H1 (cell line): ENCODE results near the gene SEC11A. TPM values are rescaled to one million over a fixed set of nuclear protein-coding genes. Genes with fewer than 3 reads are reported as not detected.

Experiments used
- ATF2 ChIP-seq: IDR thresholded peaks from 2 replicates; pipeline ENCODE4 v1.6.1; 2012; ENCODE audit warnings: low read length, inconsistent platforms
- BACH1 ChIP-seq: IDR thresholded peaks from 2 replicates; pipeline ENCODE4 v1.6.1; 2012; ENCODE audit warnings: low read length, improper control_type of control experiment
- BCL11A ChIP-seq, 2 experiments: IDR thresholded peaks; one replicate each; pipeline ENCODE4 v1.6.1; 2011; ENCODE audit warnings: low read depth in 2 of 2, low read length in 2 of 2, mild to moderate bottlenecking in 2 of 2
- FOSL1 ChIP-seq: IDR thresholded peaks from 2 replicates; pipeline ENCODE4 v1.6.1; 2011; ENCODE audit warnings: mild to moderate bottlenecking, low read depth, low read length, moderate library complexity; ENCODE audit not compliant: insufficient read depth
- GABPA ChIP-seq: IDR thresholded peaks from 2 replicates; pipeline ENCODE4 v1.6.1; 2011; ENCODE audit warnings: mild to moderate bottlenecking, low read length, moderate library complexity, borderline replicate concordance; ENCODE audit not compliant: insufficient read depth
- HDAC2 ChIP-seq, 2 experiments: fragments of 300-600 bp in 1 of 2; sonication (generic) in 1 of 2; IDR thresholded peaks; 2 replicates each; pipeline ENCODE4 v1.6.1; 2011 to 2012; ENCODE audit warnings: low read depth in 2 of 2, low read length in 2 of 2, mild to moderate bottlenecking in 2 of 2, moderate library complexity in 2 of 2, borderline replicate concordance in 1 of 2, inconsistent platforms in 1 of 2
- JUND ChIP-seq: IDR thresholded peaks from 2 replicates; pipeline ENCODE4 v1.6.1; 2011; ENCODE audit warnings: mild to moderate bottlenecking, improper control_type of control experiment, low read length
- KDM1A ChIP-seq: fragments of 200-600, 300-600 bp; sonication (generic); IDR thresholded peaks from 2 replicates; pipeline ENCODE4 v1.7.1; 2016; ENCODE audit warnings: mild to moderate bottlenecking, low read length, borderline replicate concordance
- KDM5A ChIP-seq: fragments of 200-600 bp; IDR thresholded peaks from 2 replicates; pipeline ENCODE4 v1.7.1; 2012; ENCODE audit warnings: mild to moderate bottlenecking, low read length, inconsistent platforms, mixed read lengths
- MAX ChIP-seq: IDR thresholded peaks from 2 replicates; pipeline ENCODE4 v1.6.1; 2012; ENCODE audit warnings: inconsistent platforms
- NRF1 ChIP-seq: IDR thresholded peaks from 2 replicates; pipeline ENCODE4 v1.6.1; 2011; ENCODE audit warnings: mild to moderate bottlenecking, low read depth, low read length, improper control_type of control experiment
- PHF8 ChIP-seq: fragments of 200-600 bp; sonication (generic); conservative IDR thresholded peaks from 2 replicates; pipeline ENCODE4 v1.7.1; 2012; ENCODE audit warnings: low read depth, mild to moderate bottlenecking, inconsistent platforms, low read length, moderate library complexity
- POLR2A ChIP-seq, 2 experiments: IDR thresholded peaks; 1 replicate in 1 of 2; 2 replicates in 1 of 2; pipeline ENCODE4 v1.6.1; 2011; ENCODE audit warnings: low read depth in 2 of 2, low read length in 2 of 2, mild to moderate bottlenecking in 2 of 2; ENCODE audit errors: control extremely low read depth in 1 of 2
- RBBP5 ChIP-seq: IDR thresholded peaks from 2 replicates; pipeline ENCODE4 v1.7.1; 2012; ENCODE audit warnings: low read depth, mild to moderate bottlenecking, inconsistent platforms, low read length, moderate library complexity, borderline replicate concordance
- RFX5 ChIP-seq: IDR thresholded peaks from 2 replicates; pipeline ENCODE4 v1.6.1; 2011; ENCODE audit warnings: low read depth, low read length, improper control_type of control experiment, borderline replicate concordance
- RNF2 ChIP-seq: fragments of 200-900, 300-1000 bp; sonication (generic); IDR thresholded peaks from 2 replicates; pipeline ENCODE4 v1.7.1; 2016; ENCODE audit warnings: borderline replicate concordance, low read depth, mild to moderate bottlenecking, antibody characterized with exemption, low read length; ENCODE audit not compliant: poor library complexity, severe bottlenecking; ENCODE audit errors: missing control alignments
- SIX5 ChIP-seq: IDR thresholded peaks from 2 replicates; pipeline ENCODE4 v1.6.1; 2011; ENCODE audit warnings: mild to moderate bottlenecking, low read depth, low read length
- SP1 ChIP-seq: IDR thresholded peaks from 2 replicates; pipeline ENCODE4 v1.6.1; 2011; ENCODE audit warnings: low read depth, low read length
- SRF ChIP-seq: IDR thresholded peaks from 2 replicates; pipeline ENCODE4 v1.6.1; 2011; ENCODE audit warnings: mild to moderate bottlenecking, low read depth, low read length, moderate library complexity
- TBP ChIP-seq: IDR thresholded peaks from 2 replicates; pipeline ENCODE4 v1.6.1; 2011; ENCODE audit warnings: low read depth, low read length, improper control_type of control experiment
- TCF12 ChIP-seq: IDR thresholded peaks from 2 replicates; pipeline ENCODE4 v1.6.1; 2011; ENCODE audit warnings: low read depth, mild to moderate bottlenecking, low read length
- TEAD4 ChIP-seq: IDR thresholded peaks from 2 replicates; pipeline ENCODE4 v1.6.1; 2012; ENCODE audit warnings: low read depth, low read length, inconsistent platforms, mixed read lengths
- YY1 ChIP-seq: IDR thresholded peaks from 2 replicates; pipeline ENCODE4 v1.6.1; 2011; ENCODE audit warnings: low read depth, mild to moderate bottlenecking, low read length
- polyA plus RNA-seq, 7 experiments: library from polyadenylated mRNA; depleted of rRNA in 3 of 7; stranded (reverse) in 5 of 7; unstranded in 2 of 7; fragments of >200 nt in 5 of 7; fragments of 200-250 nt in 2 of 7; gene quantifications; 1 replicate in 5 of 7; 2 replicates in 1 of 7; 4 replicates in 1 of 7; pipeline versions ENCODE4 v1.2.1 to v1.2.3, GENCODE V29; 2011 to 2013; ENCODE audit warnings: missing spikeins in 2 of 7, mixed read lengths in 2 of 7
- total RNA-seq: library from RNA; stranded (reverse); fragmentation: NEBNext Ultra II Directional; extraction: Animal tissue kit (Norgen Biotek cat#: 25700); gene quantifications from 2 replicates; pipeline ENCODE4 v1.2.1, GENCODE V29; 2021

SEC11A gene
- total and polyA plus RNA-seq, 2 of the 8 experiments (the other 6 are each of a cell fraction or from before 2014, with no cell fraction given) = 268 to 316 TPM

- TF ChIP-seq HDAC2 (IDR thresholded peaks at IDR 0.05; ENCODE audit: borderline replicate concordance in 1 of 2, low read depth in 2 of 2, low read length in 2 of 2) (no peak; a peak in 1 of 4 replicates), BACH1 (no peak), NRF1 (no peak), TEAD4 (no peak), JUND (no peak), TBP (peak; percentile 86), PHF8 (no peak; the same call in 1 of the 2 replicates), ATF2 (no peak), KDM1A (no peak), SP1 (no peak), RFX5 (no peak), MAX (peak; percentile 85), SRF (no peak; the same call in 1 of the 2 replicates), FOSL1 (no peak), TCF12 (no peak), RNF2 (no peak), YY1 (peak; percentile 76; the same call in 1 of the 2 replicates), RBBP5 (peak; percentile 95), SIX5 (no peak; the same call in 1 of the 2 replicates), GABPA (peak; percentile 99), KDM5A (peak; percentile 72; the same call in 1 of the 2 replicates), POLR2A (IDR thresholded peaks at IDR 0.05; ENCODE audit: control extremely low read depth in 1 of 2, low read depth in 2 of 2, low read length in 2 of 2) (peak; percentile 82 to 96), BCL11A (IDR thresholded peaks at IDR 0.05; ENCODE audit: low read depth in 2 of 2, low read length in 2 of 2) (no peak)
Observed at GRCh38 chr15:84716036-84716732, at the start of gene SEC11A (continued).
